Stimulated activated naive CD8-positive, alpha-beta T cell treated with anti-CD3 and anti-CD28 coated beads, Interleukin-15, Interleukin-2, amounts not matched to agents 100 ng/mL and 50 ng/mL, for 24 hours (primary cell): ENCODE results near the gene NBL1.
A peak's percentile ranks its signal among the peaks of the same experiment; 100 is the strongest.
"Not testable (repeated sequence)": the region's sequence is repeated elsewhere in the genome, so short reads cannot be mapped to it uniquely, and the experiment has no call there.

ENCODE experiments used
- H3K27ac Mint-ChIP-seq: one replicate; pipeline ENCODE4 v1.8.0; 2021; ENCODE audit warnings: mild to moderate bottlenecking, mixed read lengths
- H3K27me3 Mint-ChIP-seq: one replicate; pipeline ENCODE4 v1.8.0; 2021; ENCODE audit warnings: mixed read lengths
- H3K36me3 Mint-ChIP-seq: one replicate; pipeline ENCODE4 v1.8.0; 2021; ENCODE audit warnings: low read depth, mixed read lengths
- H3K4me1 Mint-ChIP-seq: one replicate; pipeline ENCODE4 v1.8.0; 2021; ENCODE audit warnings: low read depth, mixed read lengths
- H3K4me3 Mint-ChIP-seq: one replicate; pipeline ENCODE4 v1.8.0; 2021; ENCODE audit warnings: mild to moderate bottlenecking, mixed read lengths
- H3K9me3 Mint-ChIP-seq: one replicate; pipeline ENCODE4 v1.8.0; 2021; ENCODE audit warnings: mixed read lengths

Gene NBL1

DNA sequence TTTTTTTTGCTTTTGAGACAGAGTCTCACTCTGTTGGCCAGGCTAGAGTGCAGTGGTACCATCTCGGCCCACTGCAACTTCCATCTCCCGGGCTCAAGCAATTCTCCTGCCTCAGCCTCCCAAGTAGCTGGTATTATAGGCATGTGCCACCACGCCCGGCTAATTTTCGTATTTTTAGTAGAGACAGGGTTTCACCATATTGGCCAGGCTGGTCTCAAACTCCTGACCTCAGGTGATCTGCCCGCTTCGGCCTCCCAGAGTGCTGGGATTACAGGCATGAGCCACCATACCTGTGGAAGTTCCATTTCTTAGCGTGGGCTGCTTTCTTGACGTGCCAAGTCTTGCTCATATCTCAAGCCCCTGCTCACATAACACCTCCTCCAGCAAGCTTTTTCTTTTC, 9.0 kb upstream of the NBL1 start:
- not testable (repeated sequence) for H3K27me3 Mint-ChIP-seq, H3K36me3 Mint-ChIP-seq

GRCh38 chr1:19635646-19636045, 8.5 kb upstream of the NBL1 start:
- Mint-ChIP-seq H3K27ac (no peak overlapping the region), H3K36me3 (no peaks in the 10 kb centered on the region), H3K4me1 (no peaks in the 10 kb centered on the region), H3K27me3 (no peaks in the 10 kb centered on the region), H3K4me3 (no peak overlapping the region), H3K9me3 (no peaks in the 10 kb centered on the region)

More for the DNA sequence above, 9.0 kb upstream of the NBL1 start:
- not testable (repeated sequence) for H3K9me3 Mint-ChIP-seq, H3K27ac Mint-ChIP-seq, H3K4me1 Mint-ChIP-seq, H3K4me3 Mint-ChIP-seq

GRCh38 chr1:19636065-19636464, 8.0 kb upstream of the NBL1 start:
- H3K9me3 Mint-ChIP-seq = no peaks in the 10 kb centered on the region
- no peaks in the 10 kb centered on the region for H3K36me3 Mint-ChIP-seq
- no peak overlapping the region for H3K27ac Mint-ChIP-seq
- H3K4me1 Mint-ChIP-seq = no peaks in the 10 kb centered on the region
- no peak overlapping the region for H3K4me3 Mint-ChIP-seq
- H3K27me3 Mint-ChIP-seq = no peaks in the 10 kb centered on the region

- H3K9me3 Mint-ChIP-seq, H3K4me3 Mint-ChIP-seq, H3K27ac Mint-ChIP-seq, H3K27me3 Mint-ChIP-seq, H3K36me3 Mint-ChIP-seq, H3K4me1 Mint-ChIP-seq: not testable (repeated sequence)
These were observed 7.4 kb upstream of the NBL1 start for GRCh38 chr1:19636749-19637148.

- Mint-ChIP-seq H3K4me3 (no peak overlapping the region), H3K36me3 (no peaks in the 10 kb centered on the region), H3K4me1 (no peaks in the 10 kb centered on the region), H3K27me3 (peaks cover 4% of the 10 kb centered on the region), H3K9me3 (no peaks in the 10 kb centered on the region), H3K27ac (no peak overlapping the region)
These were observed 6.5 kb upstream of the NBL1 start for GRCh38 chr1:19637606-19638005.

GRCh38 chr1:19639228-19639627, 4.9 kb upstream of the NBL1 start:
- not testable (repeated sequence) for H3K27ac Mint-ChIP-seq, H3K9me3 Mint-ChIP-seq, H3K4me3 Mint-ChIP-seq, H3K36me3 Mint-ChIP-seq, H3K4me1 Mint-ChIP-seq
- peaks cover 13% of the 10 kb centered on the region for H3K27me3 Mint-ChIP-seq

- Mint-ChIP-seq H3K4me1 (peaks cover 7% of the 10 kb centered on the region), H3K36me3 (no peaks in the 10 kb centered on the region)
These were observed 4.1 kb upstream of the NBL1 start for GRCh38 chr1:19639999-19640362.

DNA sequence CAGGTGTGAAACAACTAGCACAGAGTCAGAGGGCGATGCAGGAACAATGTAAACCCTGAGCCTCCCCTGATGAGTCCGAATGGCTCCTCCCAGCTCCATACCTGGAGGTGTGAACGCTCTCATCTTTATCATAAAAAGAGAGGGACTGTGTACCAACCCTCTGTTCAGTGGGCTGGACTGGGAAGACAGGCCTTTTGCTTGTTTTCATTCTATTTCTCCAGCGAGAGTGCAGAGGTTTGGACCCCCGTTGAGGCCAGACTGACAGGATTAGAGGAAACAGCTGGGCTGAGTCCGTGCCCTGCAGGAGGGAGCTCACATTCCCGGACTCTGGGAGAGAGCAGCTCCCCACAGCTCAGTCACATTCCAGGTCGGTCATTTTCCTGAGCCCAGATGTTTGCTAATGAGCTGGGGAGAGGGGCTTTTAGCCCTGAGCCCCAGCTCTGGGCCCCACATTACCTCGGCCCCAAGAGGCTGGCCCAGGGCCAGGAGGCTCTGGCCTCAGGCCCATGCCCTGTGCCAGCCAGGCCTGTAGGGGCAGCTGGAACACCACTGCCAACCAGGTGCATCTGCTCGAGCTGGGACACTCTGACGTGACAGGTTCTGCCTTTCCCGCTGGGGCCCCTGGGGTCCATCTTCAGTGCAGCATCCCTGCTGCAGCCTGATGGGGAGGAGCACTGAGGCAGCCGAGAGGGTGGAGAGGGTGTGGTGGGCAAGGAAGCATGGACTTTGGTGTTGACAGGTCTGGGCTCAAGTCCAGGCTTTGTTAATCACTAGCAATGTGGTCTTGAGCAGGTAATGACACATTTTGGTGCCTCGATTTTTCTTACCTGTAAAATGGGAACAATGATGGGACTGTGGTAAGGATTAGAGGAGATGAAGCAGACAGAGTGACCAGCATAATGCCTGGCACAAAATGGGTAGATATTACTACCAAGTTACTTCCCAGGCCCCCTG, 3.5 kb upstream of the NBL1 start:
- Mint-ChIP-seq H3K27ac (no peak overlapping the region), H3K4me1 (peaks cover 7% of the 10 kb centered on the region), H3K4me3 (no peak overlapping the region), H3K27me3 (peaks cover 17% of the 10 kb centered on the region), H3K9me3 (no peaks in the 10 kb centered on the region), H3K36me3 (no peaks in the 10 kb centered on the region)

More at GRCh38 chr1:19639999-19640362, 4.1 kb upstream of the NBL1 start:
- Mint-ChIP-seq H3K9me3 (no peaks in the 10 kb centered on the region), H3K27ac (no peak overlapping the region), H3K27me3 (peaks cover 17% of the 10 kb centered on the region), H3K4me3 (no peak overlapping the region)

GRCh38 chr1:19643121-19643520, 990 bp upstream of the NBL1 start:
- Mint-ChIP-seq H3K9me3 (no peaks in the 10 kb centered on the region), H3K4me1 (peaks cover 27% of the 10 kb centered on the region), H3K36me3 (no peaks in the 10 kb centered on the region), H3K27ac (peak overlapping the region; percentile 67), H3K27me3 (peaks cover 17% of the 10 kb centered on the region), H3K4me3 (peak overlapping the region; percentile 77)

DNA sequence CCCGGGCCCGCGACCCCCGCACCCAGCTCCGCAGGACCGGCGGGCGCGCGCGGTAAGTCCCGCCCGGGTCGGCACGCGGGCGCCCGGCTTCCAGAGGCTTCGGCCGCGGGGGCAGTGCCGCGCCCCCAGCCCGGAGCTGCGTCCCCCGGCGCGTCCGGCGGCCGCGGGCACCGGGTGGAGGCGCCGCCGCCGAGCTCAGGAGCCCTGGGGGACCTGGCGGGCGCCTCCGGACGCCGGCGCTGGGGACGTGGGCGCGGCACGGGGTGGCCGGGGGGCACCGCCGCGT, 227 bp downstream of the NBL1 start:
- Mint-ChIP-seq H3K27ac (no peak overlapping the region), H3K36me3 (no peaks in the 10 kb centered on the region), H3K4me3 (no peak overlapping the region), H3K27me3 (peaks cover 17% of the 10 kb centered on the region), H3K9me3 (no peaks in the 10 kb centered on the region), H3K4me1 (peaks cover 27% of the 10 kb centered on the region)

DNA sequence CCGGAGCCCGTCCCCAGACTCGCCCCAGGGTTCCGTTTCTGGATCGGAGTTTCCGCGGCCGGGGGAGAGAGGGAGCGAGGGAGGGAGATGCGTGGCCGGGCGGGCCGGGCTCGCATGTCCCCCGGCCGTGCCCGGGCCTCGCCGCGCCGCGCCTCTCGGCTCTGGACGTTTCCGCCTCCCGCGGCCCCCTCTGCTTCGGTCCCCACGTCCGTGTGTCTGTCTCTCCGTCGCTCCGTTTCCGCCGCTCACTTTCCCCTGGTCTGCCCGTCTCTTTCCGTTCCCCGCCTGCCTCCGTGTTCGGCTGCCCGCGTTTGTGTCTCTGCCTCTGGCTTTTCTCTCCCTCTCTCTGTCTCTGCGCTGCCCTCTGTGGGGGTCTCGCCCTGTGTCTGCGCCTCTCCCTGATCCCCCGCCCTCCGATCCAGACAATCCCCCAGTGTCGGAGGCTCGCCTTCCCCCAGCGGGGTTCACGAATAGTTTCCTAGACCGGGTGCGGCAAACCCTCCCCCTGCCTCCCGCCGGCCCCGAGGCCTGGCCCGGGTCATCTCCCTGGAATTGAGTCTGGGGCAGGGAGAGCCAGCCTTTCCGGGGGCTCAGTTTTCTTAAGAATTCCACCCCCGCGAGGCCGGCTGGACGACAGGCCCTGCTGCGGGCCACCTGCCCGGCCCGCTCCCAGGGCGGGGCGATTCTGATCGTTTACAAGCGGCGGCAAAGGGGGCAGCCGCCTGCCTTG, 735 bp downstream of the NBL1 start:
- Mint-ChIP-seq H3K27ac (peak overlapping the region; percentile 91), H3K36me3 (no peaks in the 10 kb centered on the region), H3K9me3 (no peaks in the 10 kb centered on the region), H3K4me1 (peaks cover 31% of the 10 kb centered on the region), H3K4me3 (peak overlapping the region; percentile 94), H3K27me3 (peaks cover 17% of the 10 kb centered on the region)

DNA sequence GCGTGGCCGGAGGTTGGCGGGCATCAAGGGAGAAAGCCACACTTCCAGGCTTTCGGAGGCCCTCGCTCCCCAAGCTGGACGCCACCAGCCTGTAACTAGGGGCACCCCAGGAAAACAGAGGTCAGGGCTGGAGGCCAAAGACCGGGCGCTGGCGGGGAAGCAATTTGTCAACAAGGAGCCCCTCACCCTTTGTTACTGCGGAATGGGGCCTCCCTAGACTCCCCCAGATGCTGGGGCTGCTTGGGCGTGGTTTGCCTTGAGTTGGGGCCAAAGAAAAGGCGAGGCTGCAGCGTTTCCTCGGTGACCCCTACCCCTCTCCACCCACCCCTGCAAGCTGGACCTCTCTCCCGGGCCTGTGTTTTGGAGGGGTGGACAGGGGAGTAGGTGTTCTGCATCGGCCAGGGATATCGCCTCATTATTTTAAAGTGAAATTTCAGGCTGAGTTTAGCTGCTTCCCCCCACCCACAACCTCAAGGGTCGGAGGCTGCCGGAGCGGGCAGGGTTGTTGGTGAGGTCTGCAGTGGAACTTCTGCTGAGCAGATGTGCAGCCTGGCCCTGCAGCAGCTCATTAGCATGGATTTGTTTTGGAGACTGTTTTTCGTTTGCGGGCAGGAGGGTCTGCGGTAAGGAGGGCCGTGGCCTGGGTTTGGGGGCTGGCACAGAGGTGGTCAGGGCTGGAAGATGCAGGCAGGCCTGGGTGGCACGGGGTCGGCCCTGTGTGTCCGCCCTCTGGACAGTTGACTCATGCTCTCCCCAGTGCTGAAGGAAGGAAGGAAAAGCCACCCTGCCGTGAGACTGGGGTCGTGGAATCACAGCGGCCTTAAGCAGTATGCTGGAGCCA, 1.5 kb downstream of the NBL1 start:
- H3K36me3 Mint-ChIP-seq = no peaks in the 10 kb centered on the region
- peaks cover 38% of the 10 kb centered on the region for H3K4me1 Mint-ChIP-seq
- no peak overlapping the region for H3K27ac Mint-ChIP-seq
- H3K27me3 Mint-ChIP-seq = peaks cover 17% of the 10 kb centered on the region
- H3K4me3 Mint-ChIP-seq = peak overlapping the region; percentile 94
- no peaks in the 10 kb centered on the region for H3K9me3 Mint-ChIP-seq

- peaks cover 13% of the 10 kb centered on the region for H3K27me3 Mint-ChIP-seq
- no peak overlapping the region for H3K27ac Mint-ChIP-seq
- peaks cover 42% of the 10 kb centered on the region for H3K4me1 Mint-ChIP-seq
- no peaks in the 10 kb centered on the region for H3K36me3 Mint-ChIP-seq
- no peak overlapping the region for H3K4me3 Mint-ChIP-seq
- no peaks in the 10 kb centered on the region for H3K9me3 Mint-ChIP-seq
These were observed 2.5 kb downstream of the NBL1 start for GRCh38 chr1:19646377-19647319.

DNA sequence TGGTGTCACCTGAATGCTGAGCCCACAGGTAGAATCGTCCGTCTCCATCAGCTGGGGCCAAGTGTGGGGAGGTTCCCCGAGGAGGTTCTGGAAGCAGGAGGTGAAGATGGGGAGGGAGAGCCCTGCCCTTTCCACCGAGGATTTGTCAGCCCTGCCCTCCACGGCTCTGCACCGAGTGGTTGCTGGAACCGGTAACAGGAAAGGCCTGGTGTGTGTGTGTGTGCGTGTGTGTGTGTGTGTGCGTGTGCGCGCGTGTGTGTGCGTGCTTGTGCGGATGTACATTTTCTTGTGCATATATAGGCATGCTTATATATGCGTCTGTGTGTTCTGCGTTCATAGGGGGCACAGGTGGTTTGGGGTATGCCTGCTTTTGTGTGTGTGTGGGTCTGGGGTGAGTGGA, 3.5 kb downstream of the NBL1 start:
- H3K36me3 Mint-ChIP-seq = no peaks in the 10 kb centered on the region
- H3K4me3 Mint-ChIP-seq = no peak overlapping the region
- peak overlapping the region; percentile 14 for H3K27ac Mint-ChIP-seq
- H3K27me3 Mint-ChIP-seq = peaks cover 12% of the 10 kb centered on the region
- no peaks in the 10 kb centered on the region for H3K9me3 Mint-ChIP-seq
- peaks cover 42% of the 10 kb centered on the region for H3K4me1 Mint-ChIP-seq
